Erythroblast (primary cell): ENCODE measurements around the gene SBF2.

Experiments
- GATA1 ChIP-seq: IDR thresholded peaks from 2 replicates; pipeline ENCODE4 v1.6.1; 2011; ENCODE audit warnings: low read depth, mild to moderate bottlenecking, control low read depth, low read length, moderate library complexity
- POLR2A ChIP-seq: IDR thresholded peaks from 2 replicates; pipeline ENCODE4 v1.6.1; 2011; ENCODE audit warnings: mild to moderate bottlenecking, low read length

GRCh38 chr11:9990221-9990973, 303.6 kb downstream of the SBF2 start:
- TF ChIP-seq POLR2A (no peak), GATA1 (no peak)
